Pancreas (tissue), 10 donors: Measurements from ENCODE around the gene PEAK3. TPM values are rescaled to one million over a fixed set of nuclear protein-coding genes. Genes with fewer than 3 reads are reported as not detected.

Source experiments
- ATAC-seq, 4 donors: fragments of 200-7000 bp; cut with Tn5 transposase; one replicate each; pipeline versions ENCODE4 v1.8.0 to v1.9.1; 2020; ENCODE audit warnings: mild to moderate bottlenecking in 4 of 4, moderate library complexity in 4 of 4
- DNase-seq, 6 donors: peaks; one replicate each; pipeline ENCODE4 v3.0.0-alpha.2; 2020
- FAIRE-seq: peaks from 2 replicates; lab custom pipeline; 2012; peaks lifted over from hg19 to GRCh38; lab: Jason Lieb, UNC
- H3K27ac ChIP-seq, 4 donors: fragments of 200-600 bp; sonication (generic); 1 replicate in 3 of 4; 2 replicates in 1 of 4; pipeline versions ENCODE4 v1.5.0 to v1.8.0; 2020
- H3K27me3 ChIP-seq, 4 donors: fragments of 200-600 bp; one replicate each; pipeline ENCODE4 v1.8.0; 2021
- H3K36me3 ChIP-seq, 3 donors: fragments of 200-600 bp; sonication (generic) in 1 of 3; one replicate each; pipeline versions ENCODE4 v1.5.0 to v1.8.0; 2020 to 2021
- H3K4me1 ChIP-seq, 3 donors: fragments of 200-600 bp; one replicate each; pipeline ENCODE4 v1.8.0; 2021
- H3K4me3 ChIP-seq, 4 donors: fragments of 200-600 bp; sonication (generic) in 2 of 4; one replicate each; pipeline versions ENCODE4 v1.5.0 to v1.8.0; 2020 to 2021
- H3K9me3 ChIP-seq, 4 donors: fragments of 200-600 bp; one replicate each; pipeline ENCODE4 v1.8.0; 2021
- WGBS, 2 donors: extraction: QIAGEN DNeasy Blood & Tissue Kit; methylation state at CpG; one replicate each; pipeline ENCODE4 v1.1.7; 2013; 5-methylcytosine and 5-hydroxymethylcytosine counted together
- intact Hi-C, 3 donors: fragments of 100-400 bp; cut with DNase I; formaldehyde crosslinking; loops; one replicate each; pipeline versions ENCODE4 v1.11.1 to v1.14.2; 2022
- polyA plus RNA-seq, 2 donors: library from polyadenylated mRNA; stranded (reverse); fragments of 200-250 nt; gene quantifications; one replicate each; pipeline ENCODE4 v1.2.3, GENCODE V29; 2013
- total RNA-seq, 6 donors: library from RNA; stranded (reverse); fragmentation: NEBNext Ultra II Directional in 4 of 6; extraction: Animal tissue kit (Norgen Biotek cat#: 25700) in 4 of 6; gene quantifications; one replicate each; pipeline versions ENCODE4 v1.2.1 to v1.2.4, GENCODE V29; 2021 to 2023
- TF ChIP-seq, protein P1 (sequence below), 4 donors: fragments of 200-600 bp; sonication (generic) in 3 of 4; IDR thresholded peaks; one replicate each; pipeline versions ENCODE4 v1.5.0 to v1.8.0; 2021; ENCODE audit warnings: antibody characterized with exemption in 4 of 4
- donor health status: healthy with polysubstance abuse.
- donor health status: DM: no; HTN: no; CAD: no; lungs with moderate emphysema.
- donor health status: DM: no; HTN: no; CAD: no.
- donor health status: control.
- donor health status: control.
- donor health status: Bipolar disorder and iron deficiency.
- donor health status: DM: yes; HTN: yes; CAD: no.
- donor health status: DM: no; HTN: no; CAD: no.
- donor health status: DM: no; HTN: no; CAD: no.
- donor health status: DM: yes; HTN: yes; CAD: no.

The PEAK3 gene
- total and polyA plus RNA-seq, 8 donors: 0.04 to 0.81 (median 0.16) TPM; not detected in 2

DNA sequence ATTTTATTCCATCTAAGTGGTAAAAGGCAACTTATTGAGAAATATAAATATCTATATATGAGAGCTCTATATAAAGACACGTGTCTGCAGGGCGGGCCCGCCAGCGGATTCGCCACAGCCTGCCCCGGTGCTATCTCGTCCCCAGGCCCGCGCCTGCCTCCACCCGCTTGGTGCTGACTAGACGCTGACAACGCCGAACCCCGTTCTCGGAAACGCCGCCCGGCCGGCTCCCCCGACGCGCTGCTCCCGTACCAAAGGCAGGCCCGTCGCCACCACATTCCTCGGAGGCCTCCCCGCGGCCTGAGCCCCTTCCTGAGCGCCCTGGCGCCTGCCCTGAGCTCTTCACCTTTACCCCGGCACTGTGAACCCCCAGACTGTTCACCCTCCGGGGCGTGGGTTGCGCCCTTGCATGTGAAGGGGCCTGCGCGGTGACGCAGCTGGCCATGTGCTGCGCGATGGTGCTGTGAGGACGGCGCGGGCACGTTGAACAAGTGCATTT, 51.9 kb downstream of the PEAK3 start:
- 94% methylated on average over 43 of the region's 43 CpGs for WGBS, 2 donors
- FAIRE-seq (no peak), ATAC-seq (no peak), DNase-seq (no peak)
- H3K27me3 ChIP-seq: no peaks in the 10 kb centered on the region
- no peak overlapping the region for H3K27ac ChIP-seq
- TF ChIP-seq, protein P1, sequence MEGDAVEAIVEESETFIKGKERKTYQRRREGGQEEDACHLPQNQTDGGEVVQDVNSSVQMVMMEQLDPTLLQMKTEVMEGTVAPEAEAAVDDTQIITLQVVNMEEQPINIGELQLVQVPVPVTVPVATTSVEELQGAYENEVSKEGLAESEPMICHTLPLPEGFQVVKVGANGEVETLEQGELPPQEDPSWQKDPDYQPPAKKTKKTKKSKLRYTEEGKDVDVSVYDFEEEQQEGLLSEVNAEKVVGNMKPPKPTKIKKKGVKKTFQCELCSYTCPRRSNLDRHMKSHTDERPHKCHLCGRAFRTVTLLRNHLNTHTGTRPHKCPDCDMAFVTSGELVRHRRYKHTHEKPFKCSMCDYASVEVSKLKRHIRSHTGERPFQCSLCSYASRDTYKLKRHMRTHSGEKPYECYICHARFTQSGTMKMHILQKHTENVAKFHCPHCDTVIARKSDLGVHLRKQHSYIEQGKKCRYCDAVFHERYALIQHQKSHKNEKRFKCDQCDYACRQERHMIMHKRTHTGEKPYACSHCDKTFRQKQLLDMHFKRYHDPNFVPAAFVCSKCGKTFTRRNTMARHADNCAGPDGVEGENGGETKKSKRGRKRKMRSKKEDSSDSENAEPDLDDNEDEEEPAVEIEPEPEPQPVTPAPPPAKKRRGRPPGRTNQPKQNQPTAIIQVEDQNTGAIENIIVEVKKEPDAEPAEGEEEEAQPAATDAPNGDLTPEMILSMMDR (IDR thresholded peaks at IDR 0.05): no peak
- intact Hi-C loops: loop anchor here in 1 of 3 donors (10.0 kb wide), 1 partner anchor 75 kb away; the partner anchor contains the start of gene AP3D1
- peaks cover 4 to 65% (median 6%) of the 10 kb centered on the region in 3 donors for H3K36me3 ChIP-seq
- no peak overlapping the region for H3K4me3 ChIP-seq
- peaks cover 0 to 7% (median 7%) of the 10 kb centered on the region in 3 donors for H3K4me1 ChIP-seq
- no peaks in the 10 kb centered on the region for H3K9me3 ChIP-seq

DNA sequence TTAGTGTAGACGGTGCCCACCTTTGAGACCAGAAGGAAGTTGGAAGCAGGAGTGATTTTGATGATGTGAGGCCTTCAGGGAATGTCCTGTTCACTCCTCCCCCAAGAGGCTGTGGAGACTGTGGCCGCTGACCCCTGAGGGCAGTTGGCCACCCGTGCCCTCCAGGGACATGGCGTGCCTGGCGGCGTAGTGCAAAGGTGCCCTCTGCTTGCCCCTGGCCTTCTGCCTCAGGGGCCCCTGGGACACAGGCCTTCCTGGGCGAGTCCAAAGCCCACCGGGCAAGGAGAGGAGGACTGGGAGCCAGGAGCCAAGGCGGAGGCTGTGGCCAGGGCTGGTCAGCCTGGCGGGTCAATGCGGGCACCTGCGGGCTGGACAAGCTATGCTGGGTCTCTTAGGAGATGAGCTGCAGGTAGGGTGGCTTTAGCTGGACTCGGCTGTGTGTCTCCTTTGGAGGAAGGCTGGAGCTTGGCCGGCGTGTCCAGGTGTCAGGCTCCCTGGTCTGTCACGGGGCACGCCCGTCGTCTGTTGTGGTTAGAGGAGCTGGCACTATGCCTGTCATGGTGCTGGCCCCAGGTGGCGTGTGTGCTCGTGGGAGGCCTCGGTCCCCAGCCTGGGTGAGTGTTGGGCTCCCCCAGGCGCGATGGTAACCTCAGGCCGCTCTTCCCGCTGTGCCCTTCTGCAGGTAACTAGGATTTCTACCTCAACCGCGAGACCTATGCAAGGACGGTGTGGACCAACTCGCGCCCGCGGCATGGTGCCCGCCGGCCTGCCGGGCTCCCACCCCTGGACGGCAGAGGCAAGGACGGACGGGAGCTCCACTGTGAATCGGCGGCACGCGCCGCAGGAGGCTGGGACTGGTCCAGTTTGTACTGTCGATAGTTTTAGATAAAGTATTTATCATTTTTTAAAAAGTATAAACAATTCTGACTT, 52.6 kb downstream of the PEAK3 start:
- WGBS, 2 donors: 90 to 91% methylated on average over 42 to 45 of the region's 45 CpGs
- Histone ChIP-seq H3K36me3 (peaks cover 4 to 69% (median 6%) of the 10 kb centered on the region in 3 donors), H3K4me3 (no peak overlapping the region), H3K9me3 (no peaks in the 10 kb centered on the region), H3K27me3 (no peaks in the 10 kb centered on the region), H3K4me1 (peaks cover 0 to 1% (median 0%) of the 10 kb centered on the region in 3 donors), H3K27ac (no peak overlapping the region)
- TF ChIP-seq, protein P1 (IDR thresholded peaks at IDR 0.05): no peak
- DNase-seq: no peak
- no peak for FAIRE-seq
- no peak for ATAC-seq
- intact Hi-C loops: loop anchor here in 2 of 3 donors (10.0 kb wide), 2 partner anchors 55 to 75 kb away; partner anchors contain the start of gene AP3D1 (in 1 of the 2)

- FAIRE-seq: no peak
- Histone ChIP-seq H3K27ac (no peak overlapping the region), H3K36me3 (peaks cover 4 to 65% (median 6%) of the 10 kb centered on the region in 3 donors), H3K9me3 (no peaks in the 10 kb centered on the region), H3K4me1 (no peaks in the 10 kb centered on the region), H3K4me3 (no peak overlapping the region), H3K27me3 (no peaks in the 10 kb centered on the region)
- 94 to 96% methylated on average over 48 of the region's 48 CpGs for WGBS, 2 donors
- DNase-seq: no peak
- TF ChIP-seq, protein P1 (IDR thresholded peaks at IDR 0.05): no peak
- intact Hi-C loops: loop anchor here in 1 of 3 donors (10.0 kb wide), 1 partner anchor 54 kb away; no protein-coding TSS in a partner anchor
- no peak for ATAC-seq
Measured at GRCh38 chr19:2228157-2229030, 53.6 kb downstream of the PEAK3 start.

DNA sequence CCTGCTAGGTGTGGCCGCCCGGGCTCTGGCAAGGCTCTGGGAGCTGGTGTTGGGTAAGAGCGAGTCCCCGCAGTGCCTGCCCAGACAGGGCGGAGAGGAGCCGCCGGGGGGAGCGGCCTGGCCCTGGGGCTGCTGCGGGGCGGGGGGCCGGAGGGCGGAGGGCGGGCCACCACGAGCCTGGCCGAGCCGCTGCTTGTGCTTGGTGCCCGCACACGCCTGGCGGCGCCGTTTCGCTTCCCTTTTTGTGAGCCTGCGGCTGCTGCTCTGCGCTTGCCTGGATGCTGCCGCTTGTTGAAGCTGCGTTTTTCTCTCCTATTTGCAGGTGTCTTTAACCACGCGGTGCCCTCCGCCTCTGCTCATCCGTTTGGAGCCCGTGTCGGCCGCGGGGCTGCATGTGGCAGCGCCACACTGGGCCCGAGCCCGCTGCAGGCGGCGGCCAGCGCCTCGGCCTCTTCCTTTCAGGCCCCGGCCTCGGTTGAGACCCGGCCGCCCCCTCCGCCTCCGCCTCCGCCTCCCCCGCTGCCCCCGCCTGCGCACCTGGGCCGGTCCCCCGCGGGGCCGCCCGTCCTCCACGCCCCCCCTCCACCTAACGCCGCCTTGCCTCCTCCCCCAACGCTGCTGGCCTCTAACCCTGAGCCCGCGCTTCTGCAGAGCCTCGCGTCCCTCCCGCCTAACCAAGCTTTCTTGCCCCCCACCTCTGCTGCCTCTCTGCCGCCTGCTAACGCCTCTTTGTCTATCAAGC, 54.4 kb downstream of the PEAK3 start:
- peaks cover 4 to 66% (median 6%) of the 10 kb centered on the region in 3 donors for H3K36me3 ChIP-seq
- no peak for DNase-seq
- 95% methylated on average over 51 to 67 of the region's 67 CpGs for WGBS, 2 donors
- TF ChIP-seq, protein P1 (IDR thresholded peaks at IDR 0.05): no peak
- H3K27me3 ChIP-seq: no peaks in the 10 kb centered on the region
- H3K4me3 ChIP-seq: no peak overlapping the region
- no peaks in the 10 kb centered on the region for H3K9me3 ChIP-seq
- ATAC-seq: no peak
- intact Hi-C loops: loop anchor here in 1 of 3 donors (10.0 kb wide), 1 partner anchor 53 kb away; no protein-coding TSS in a partner anchor
- no peak for FAIRE-seq
- H3K4me1 ChIP-seq: no peaks in the 10 kb centered on the region
- H3K27ac ChIP-seq: no peak overlapping the region
